HG02973 (cell line): Measurements from ENCODE around the gene FTL.
"Not testable (repeated sequence)": the region's sequence is repeated elsewhere in the genome, so short reads cannot be mapped to it uniquely, and the experiment has no call there.

Source experiments
- ATAC-seq: cut with Tn5 transposase; IDR thresholded peaks from one replicate; pipeline ENCODE4 v1.9.1; 2021; ENCODE audit warnings: moderate library complexity; ENCODE audit not compliant: unreplicated experiment

The FTL gene

GRCh38 chr19:48965040-48965805 lies at the start of gene FTL:
Gene FTL (plus strand): TSS chr19:48965309. CDS start chr19:48965508, 199 bp downstream.
- peak; percentile 50 for ATAC-seq

GRCh38 chr19:48915757-48916156 lies 49.4 kb upstream of the FTL start:
- ATAC-seq, result no peak

- ATAC-seq, result no peak
These were observed 47.0 kb upstream of the FTL start for GRCh38 chr19:48918071-48918470.

- no peak for ATAC-seq
These were observed 46.3 kb upstream of the FTL start for GRCh38 chr19:48918801-48919247.

GRCh38 chr19:48919271-48919670 lies 45.8 kb upstream of the FTL start:
- not testable (repeated sequence) for ATAC-seq

- no peak for ATAC-seq
These were observed 44.2 kb upstream of the FTL start for GRCh38 chr19:48920949-48921348.

- no peak for ATAC-seq
These were observed 43.2 kb upstream of the FTL start for GRCh38 chr19:48921721-48922500.

GRCh38 chr19:48922548-48923490 lies 42.3 kb upstream of the FTL start:
- no peak for ATAC-seq

GRCh38 chr19:48925240-48925843 lies 39.8 kb upstream of the FTL start:
- no peak for ATAC-seq

- not testable (repeated sequence) for ATAC-seq
These were observed 39.2 kb upstream of the FTL start for GRCh38 chr19:48925890-48926289.

- no peak for ATAC-seq
These were observed 38.2 kb upstream of the FTL start for GRCh38 chr19:48926909-48927308.

- ATAC-seq, result not testable (repeated sequence)
These were observed 37.4 kb upstream of the FTL start for GRCh38 chr19:48927692-48928091.

GRCh38 chr19:48928164-48929025 lies 36.7 kb upstream of the FTL start:
- ATAC-seq, result no peak

- ATAC-seq, result no peak
These were observed 31.7 kb upstream of the FTL start, which contains the start of gene DHDH for GRCh38 chr19:48933382-48933932. Gene DHDH (plus strand): TSS chr19:48933699. CDS start chr19:48933722, 23 bp downstream.

- ATAC-seq, result no peak
These were observed 30.3 kb upstream of the FTL start for GRCh38 chr19:48934837-48935236.

- no peak for ATAC-seq
These were observed 29.2 kb upstream of the FTL start for GRCh38 chr19:48935864-48936263.

GRCh38 chr19:48938256-48938655 lies 26.9 kb upstream of the FTL start:
- ATAC-seq, result no peak

GRCh38 chr19:48940902-48941301 lies 24.2 kb upstream of the FTL start:
- no peak for ATAC-seq

GRCh38 chr19:48943081-48943480 lies 22.0 kb upstream of the FTL start:
- ATAC-seq, result no peak
